K562 (cell line): ENCODE results near the gene KLHL33.

Source experiments
- CBX8 ChIP-seq: fragments of 200-600 bp; sonication (generic); IDR thresholded peaks from 2 replicates; pipeline ENCODE4 v1.6.1; 2012; ENCODE audit warnings: borderline replicate concordance, mixed run types, low read depth, mild to moderate bottlenecking, moderate library complexity, mixed read lengths, low read length, control low read depth, inconsistent platforms; ENCODE audit not compliant: poor library complexity, severe bottlenecking; ENCODE audit errors: extremely low read depth
- HMG20B ChIP-seq: fragments of 250-450 bp; sonication (Bioruptor Pico); IDR thresholded peaks from 2 replicates; pipeline ENCODE4 v1.5.0; 2021; ENCODE audit warnings: mild to moderate bottlenecking
- MLX ChIP-seq, 2 experiments: fragments of 450-650 bp in 1 of 2; sonication (generic) in 1 of 2; formaldehyde crosslinking; conservative IDR thresholded peaks; 2 replicates each; pipeline versions ENCODE4 v1.4.0 to v1.8.1; 2020 to 2022; ENCODE audit warnings: mild to moderate bottlenecking in 1 of 2, missing genetic modification reagents in 1 of 2
- RAD21 ChIP-seq, 2 experiments: fragments of 250-450 bp in 1 of 2; fragments of 450-650 bp in 1 of 2; sonication (Bioruptor Pico) in 1 of 2; formaldehyde crosslinking in 1 of 2; IDR thresholded peaks in 1 of 2; conservative IDR thresholded peaks in 1 of 2; 2 replicates each; pipeline versions ENCODE4 v1.4.0 to v1.8.0; 2020 to 2022; ENCODE audit warnings: mild to moderate bottlenecking in 2 of 2, moderate library complexity in 1 of 2
- SRSF9 ChIP-seq: fragments of 200-400 bp; formaldehyde crosslinking; IDR thresholded peaks from 2 replicates; pipeline ENCODE4 v1.6.1; 2017; ENCODE audit warnings: low read depth, low read length, borderline replicate concordance
- TCF7L2 ChIP-seq: fragments of 150-350 bp; IDR thresholded peaks from 2 replicates; pipeline ENCODE4 v1.6.1; 2016; ENCODE audit warnings: low read depth, mild to moderate bottlenecking, low read length, moderate library complexity
- ZNF586 ChIP-seq: fragments of 450-650 bp; formaldehyde crosslinking; conservative IDR thresholded peaks from 2 replicates; pipeline ENCODE4 v1.4.0; 2020; ENCODE audit warnings: mild to moderate bottlenecking, moderate library complexity
- ZNF699 ChIP-seq: fragments of 250-450 bp; sonication (Bioruptor Pico); IDR thresholded peaks from 2 replicates; pipeline ENCODE4 v1.8.0; 2021; ENCODE audit warnings: mild to moderate bottlenecking, moderate library complexity; ENCODE audit not compliant: insufficient replicate concordance
- TF ChIP-seq, protein P1 (sequence below): sonication (generic); formaldehyde crosslinking; IDR thresholded peaks from 2 replicates; pipeline ENCODE4 v1.8.0; 2023; ENCODE audit warnings: mild to moderate bottlenecking, missing genetic modification reagents
- TF ChIP-seq, protein P2 (sequence below), 2 experiments: fragments of 450-650 bp; IDR thresholded peaks; 2 replicates each; pipeline ENCODE4 v1.6.1; 2018; ENCODE audit warnings: mild to moderate bottlenecking in 2 of 2, low read depth in 1 of 2; ENCODE audit not compliant: partially characterized antibody in 2 of 2
- TF ChIP-seq, protein P3 (sequence below): fragments of 450-650 bp; conservative IDR thresholded peaks from 2 replicates; pipeline ENCODE4 v1.6.1; 2016; ENCODE audit warnings: missing genetic modification characterization, low read depth, mild to moderate bottlenecking, missing compliant biosample characterization, moderate library complexity

GRCh38 chr14:20418501-20418909 lies 17.5 kb downstream of the KLHL33 start:
- TF ChIP-seq ZNF586 (CRISPR knock-in tag), result no peak
- no peak for TF ChIP-seq ZNF699 (CRISPR knock-in tag)
- TF ChIP-seq TCF7L2, result no peak
- no peak for TF ChIP-seq HMG20B (CRISPR knock-in tag)
- TF ChIP-seq MLX (CRISPR knock-in tag; conservative IDR thresholded peaks at IDR 0.05), result no peak
- TF ChIP-seq CBX8, result no peak
- TF ChIP-seq, protein P1, sequence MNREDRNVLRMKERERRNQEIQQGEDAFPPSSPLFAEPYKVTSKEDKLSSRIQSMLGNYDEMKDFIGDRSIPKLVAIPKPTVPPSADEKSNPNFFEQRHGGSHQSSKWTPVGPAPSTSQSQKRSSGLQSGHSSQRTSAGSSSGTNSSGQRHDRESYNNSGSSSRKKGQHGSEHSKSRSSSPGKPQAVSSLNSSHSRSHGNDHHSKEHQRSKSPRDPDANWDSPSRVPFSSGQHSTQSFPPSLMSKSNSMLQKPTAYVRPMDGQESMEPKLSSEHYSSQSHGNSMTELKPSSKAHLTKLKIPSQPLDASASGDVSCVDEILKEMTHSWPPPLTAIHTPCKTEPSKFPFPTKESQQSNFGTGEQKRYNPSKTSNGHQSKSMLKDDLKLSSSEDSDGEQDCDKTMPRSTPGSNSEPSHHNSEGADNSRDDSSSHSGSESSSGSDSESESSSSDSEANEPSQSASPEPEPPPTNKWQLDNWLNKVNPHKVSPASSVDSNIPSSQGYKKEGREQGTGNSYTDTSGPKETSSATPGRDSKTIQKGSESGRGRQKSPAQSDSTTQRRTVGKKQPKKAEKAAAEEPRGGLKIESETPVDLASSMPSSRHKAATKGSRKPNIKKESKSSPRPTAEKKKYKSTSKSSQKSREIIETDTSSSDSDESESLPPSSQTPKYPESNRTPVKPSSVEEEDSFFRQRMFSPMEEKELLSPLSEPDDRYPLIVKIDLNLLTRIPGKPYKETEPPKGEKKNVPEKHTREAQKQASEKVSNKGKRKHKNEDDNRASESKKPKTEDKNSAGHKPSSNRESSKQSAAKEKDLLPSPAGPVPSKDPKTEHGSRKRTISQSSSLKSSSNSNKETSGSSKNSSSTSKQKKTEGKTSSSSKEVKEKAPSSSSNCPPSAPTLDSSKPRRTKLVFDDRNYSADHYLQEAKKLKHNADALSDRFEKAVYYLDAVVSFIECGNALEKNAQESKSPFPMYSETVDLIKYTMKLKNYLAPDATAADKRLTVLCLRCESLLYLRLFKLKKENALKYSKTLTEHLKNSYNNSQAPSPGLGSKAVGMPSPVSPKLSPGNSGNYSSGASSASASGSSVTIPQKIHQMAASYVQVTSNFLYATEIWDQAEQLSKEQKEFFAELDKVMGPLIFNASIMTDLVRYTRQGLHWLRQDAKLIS (CRISPR knock-in tag), result no peak
- TF ChIP-seq SRSF9, result no peak
- no peak for TF ChIP-seq RAD21 (CRISPR knock-in tag; conservative IDR thresholded peaks at IDR 0.05 in 1 of 2, IDR thresholded peaks at IDR 0.05 in 1 of 2)
- TF ChIP-seq, protein P2, sequence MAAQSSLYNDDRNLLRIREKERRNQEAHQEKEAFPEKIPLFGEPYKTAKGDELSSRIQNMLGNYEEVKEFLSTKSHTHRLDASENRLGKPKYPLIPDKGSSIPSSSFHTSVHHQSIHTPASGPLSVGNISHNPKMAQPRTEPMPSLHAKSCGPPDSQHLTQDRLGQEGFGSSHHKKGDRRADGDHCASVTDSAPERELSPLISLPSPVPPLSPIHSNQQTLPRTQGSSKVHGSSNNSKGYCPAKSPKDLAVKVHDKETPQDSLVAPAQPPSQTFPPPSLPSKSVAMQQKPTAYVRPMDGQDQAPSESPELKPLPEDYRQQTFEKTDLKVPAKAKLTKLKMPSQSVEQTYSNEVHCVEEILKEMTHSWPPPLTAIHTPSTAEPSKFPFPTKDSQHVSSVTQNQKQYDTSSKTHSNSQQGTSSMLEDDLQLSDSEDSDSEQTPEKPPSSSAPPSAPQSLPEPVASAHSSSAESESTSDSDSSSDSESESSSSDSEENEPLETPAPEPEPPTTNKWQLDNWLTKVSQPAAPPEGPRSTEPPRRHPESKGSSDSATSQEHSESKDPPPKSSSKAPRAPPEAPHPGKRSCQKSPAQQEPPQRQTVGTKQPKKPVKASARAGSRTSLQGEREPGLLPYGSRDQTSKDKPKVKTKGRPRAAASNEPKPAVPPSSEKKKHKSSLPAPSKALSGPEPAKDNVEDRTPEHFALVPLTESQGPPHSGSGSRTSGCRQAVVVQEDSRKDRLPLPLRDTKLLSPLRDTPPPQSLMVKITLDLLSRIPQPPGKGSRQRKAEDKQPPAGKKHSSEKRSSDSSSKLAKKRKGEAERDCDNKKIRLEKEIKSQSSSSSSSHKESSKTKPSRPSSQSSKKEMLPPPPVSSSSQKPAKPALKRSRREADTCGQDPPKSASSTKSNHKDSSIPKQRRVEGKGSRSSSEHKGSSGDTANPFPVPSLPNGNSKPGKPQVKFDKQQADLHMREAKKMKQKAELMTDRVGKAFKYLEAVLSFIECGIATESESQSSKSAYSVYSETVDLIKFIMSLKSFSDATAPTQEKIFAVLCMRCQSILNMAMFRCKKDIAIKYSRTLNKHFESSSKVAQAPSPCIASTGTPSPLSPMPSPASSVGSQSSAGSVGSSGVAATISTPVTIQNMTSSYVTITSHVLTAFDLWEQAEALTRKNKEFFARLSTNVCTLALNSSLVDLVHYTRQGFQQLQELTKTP (IDR thresholded peaks at IDR 0.05; ENCODE audit: low read depth in 1 of 2, partially characterized antibody in 2 of 2), result no peak
- TF ChIP-seq, protein P3, sequence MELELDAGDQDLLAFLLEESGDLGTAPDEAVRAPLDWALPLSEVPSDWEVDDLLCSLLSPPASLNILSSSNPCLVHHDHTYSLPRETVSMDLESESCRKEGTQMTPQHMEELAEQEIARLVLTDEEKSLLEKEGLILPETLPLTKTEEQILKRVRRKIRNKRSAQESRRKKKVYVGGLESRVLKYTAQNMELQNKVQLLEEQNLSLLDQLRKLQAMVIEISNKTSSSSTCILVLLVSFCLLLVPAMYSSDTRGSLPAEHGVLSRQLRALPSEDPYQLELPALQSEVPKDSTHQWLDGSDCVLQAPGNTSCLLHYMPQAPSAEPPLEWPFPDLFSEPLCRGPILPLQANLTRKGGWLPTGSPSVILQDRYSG (tag), result no peak
